Colonic mucosa (tissue), 4 donors: ENCODE results near the gene ANKRD24. TPM values are rescaled to one million over a fixed set of nuclear protein-coding genes. Genes with fewer than 3 reads are reported as not detected.

ENCODE experiments used
- DNase-seq: peaks from one replicate; pipeline ENCODE4 v3.0.0-alpha.2; 2020
- H3K27ac ChIP-seq: fragments of 200-600 bp; one replicate; pipeline ENCODE4 v1.8.0; 2021
- H3K27me3 ChIP-seq: fragments of 200-600 bp; one replicate; pipeline ENCODE4 v1.8.0; 2021
- H3K36me3 ChIP-seq: fragments of 200-600 bp; one replicate; pipeline ENCODE4 v1.8.0; 2021
- H3K4me1 ChIP-seq: fragments of 200-600 bp; one replicate; pipeline ENCODE4 v1.8.0; 2021; ENCODE audit warnings: mild to moderate bottlenecking
- H3K4me3 ChIP-seq: fragments of 200-600 bp; one replicate; pipeline ENCODE4 v1.8.0; 2021
- H3K9ac ChIP-seq, 2 donors: one replicate each; pipeline ENCODE4 v1.7.0; 2013; ENCODE audit warnings: control low read depth in 2 of 2, low read depth in 2 of 2, low read length in 2 of 2
- H3K9me3 ChIP-seq: fragments of 200-600 bp; one replicate; pipeline ENCODE4 v1.8.0; 2021
- CTCF ChIP-seq: fragments of 200-600 bp; IDR thresholded peaks from one replicate; pipeline ENCODE4 v1.8.0; 2022; ENCODE audit warnings: antibody characterized with exemption, mild to moderate bottlenecking
- intact Hi-C: fragments of 100-400 bp; cut with DNase I; formaldehyde crosslinking; loops from one replicate; pipeline ENCODE4 v1.14.1; 2022
- total RNA-seq, 2 donors: library from RNA; stranded (reverse); fragmentation: NEBNext Ultra II Directional in 1 of 2; extraction: Animal tissue kit (Norgen Biotek cat#: 25700) in 1 of 2; gene quantifications; one replicate each; pipeline ENCODE4 v1.2.1, GENCODE V29; 2021
- donor health status: healthy.
- donor health status: DM: no; HTN: no; CAD: no.
- donor health status: DM: no; HTN: no; CAD: no.

Gene ANKRD24
- total RNA-seq, 2 donors from 2014 or later = 0.35 to 1.8 TPM

GRCh38 chr19:4199699-4200293, 17.3 kb downstream of the ANKRD24 start:
- Histone ChIP-seq H3K4me1 (no peaks in the 10 kb centered on the region), H3K27me3 (peaks cover 21% of the 10 kb centered on the region), H3K9me3 (no peaks in the 10 kb centered on the region), H3K4me3 (no peak overlapping the region), H3K36me3 (no peaks in the 10 kb centered on the region), H3K9ac (no peak overlapping the region), H3K27ac (no peak overlapping the region)
- DNase-seq = no peak
- intact Hi-C loops = loop anchor here (10.0 kb wide), 1 partner anchor 345 kb away; no protein-coding TSS in a partner anchor
- TF ChIP-seq CTCF = no peak

GRCh38 chr19:4200940-4201542, 18.6 kb downstream of the ANKRD24 start:
- no peaks in the 10 kb centered on the region for H3K9me3 ChIP-seq
- no peak for TF ChIP-seq CTCF
- intact Hi-C loops = loop anchor here (10.0 kb wide), 1 partner anchor 346 kb away; no protein-coding TSS in a partner anchor

GRCh38 chr19:4201798-4202197, 19.3 kb downstream of the ANKRD24 start:
- Histone ChIP-seq H3K27ac (no peak overlapping the region), H3K9ac (no peak overlapping the region), H3K9me3 (no peaks in the 10 kb centered on the region), H3K27me3 (peaks cover 19% of the 10 kb centered on the region), H3K4me3 (no peak overlapping the region), H3K4me1 (no peaks in the 10 kb centered on the region), H3K36me3 (no peaks in the 10 kb centered on the region)
- intact Hi-C loops = loop anchor here (10.0 kb wide), 1 partner anchor 347 kb away; no protein-coding TSS in a partner anchor
- TF ChIP-seq CTCF = no peak
- DNase-seq = no peak

More at GRCh38 chr19:4200940-4201542, 18.6 kb downstream of the ANKRD24 start:
- Histone ChIP-seq H3K4me3 (no peak overlapping the region), H3K27me3 (peaks cover 21% of the 10 kb centered on the region), H3K27ac (no peak overlapping the region), H3K9ac (no peak overlapping the region), H3K4me1 (no peaks in the 10 kb centered on the region), H3K36me3 (no peaks in the 10 kb centered on the region)
- DNase-seq = no peak

GRCh38 chr19:4206818-4207484, 24.5 kb downstream of the ANKRD24 start:
- Histone ChIP-seq H3K4me3 (no peak overlapping the region), H3K27ac (no peak overlapping the region), H3K36me3 (no peaks in the 10 kb centered on the region), H3K9ac (no peak overlapping the region), H3K4me1 (no peaks in the 10 kb centered on the region), H3K27me3 (no peaks in the 10 kb centered on the region), H3K9me3 (no peaks in the 10 kb centered on the region)
- TF ChIP-seq CTCF = no peak
- DNase-seq = no peak
- intact Hi-C loops = loop anchor here (5.0 to 10.0 kb wide), 2 partner anchors 220 to 352 kb away; partner anchors contain the start of gene EEF2

- no peaks in the 10 kb centered on the region for H3K4me1 ChIP-seq
- no peak overlapping the region for H3K4me3 ChIP-seq
- TF ChIP-seq CTCF = no peak
- no peaks in the 10 kb centered on the region for H3K9me3 ChIP-seq
- no peaks in the 10 kb centered on the region for H3K27me3 ChIP-seq
- no peaks in the 10 kb centered on the region for H3K36me3 ChIP-seq
- H3K27ac ChIP-seq = no peak overlapping the region
- intact Hi-C loops = loop anchor here (5.0 to 10.0 kb wide), 2 partner anchors 221 to 354 kb away; partner anchors contain the start of gene EEF2
- H3K9ac ChIP-seq = no peak overlapping the region
- DNase-seq = peak; percentile 49
Observed at GRCh38 chr19:4208385-4209094, 26.1 kb downstream of the ANKRD24 start.
